Thyroid gland (tissue), 4 donors: Measurements from ENCODE around the gene NT5DC1.

Experiments used
- POLR2A ChIP-seq, 2 donors: fragments of 450-650 bp; IDR thresholded peaks; one replicate each; pipeline ENCODE4 v1.6.1; 2017; ENCODE audit warnings: antibody characterized with exemption in 2 of 2, mild to moderate bottlenecking in 2 of 2, moderate library complexity in 1 of 2
- TF ChIP-seq, protein P1 (sequence below), 6 experiments: fragments of 200-600 bp in 3 of 6; fragments of 450-650 bp in 3 of 6; sonication (generic) in 3 of 6; IDR thresholded peaks; one replicate each; pipeline ENCODE4 v1.5.1; 2016 to 2019; ENCODE audit warnings: antibody characterized with exemption in 6 of 6, mild to moderate bottlenecking in 2 of 6, inconsistent platforms in 1 of 6, moderate library complexity in 1 of 6

DNA sequence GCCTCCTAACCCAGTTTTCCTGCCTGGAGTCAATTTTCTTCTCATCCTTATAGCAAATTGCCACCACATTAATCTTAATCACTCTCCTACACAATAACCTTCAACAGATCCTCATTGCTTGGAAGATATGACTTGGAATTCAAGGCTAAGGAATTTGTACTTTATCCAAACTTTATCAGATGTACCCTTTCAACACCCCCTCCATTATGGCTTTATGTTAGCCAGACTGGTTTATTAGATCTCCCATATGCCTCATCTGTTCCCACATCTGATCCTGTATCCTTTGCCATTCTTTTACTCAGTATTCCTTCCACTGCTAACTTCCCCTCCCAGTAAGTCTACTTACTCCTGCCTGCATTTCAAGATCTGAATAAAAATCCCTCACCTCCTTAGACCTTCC is 36.0 kb upstream of the NT5DC1 start:
- TF ChIP-seq, protein P1, sequence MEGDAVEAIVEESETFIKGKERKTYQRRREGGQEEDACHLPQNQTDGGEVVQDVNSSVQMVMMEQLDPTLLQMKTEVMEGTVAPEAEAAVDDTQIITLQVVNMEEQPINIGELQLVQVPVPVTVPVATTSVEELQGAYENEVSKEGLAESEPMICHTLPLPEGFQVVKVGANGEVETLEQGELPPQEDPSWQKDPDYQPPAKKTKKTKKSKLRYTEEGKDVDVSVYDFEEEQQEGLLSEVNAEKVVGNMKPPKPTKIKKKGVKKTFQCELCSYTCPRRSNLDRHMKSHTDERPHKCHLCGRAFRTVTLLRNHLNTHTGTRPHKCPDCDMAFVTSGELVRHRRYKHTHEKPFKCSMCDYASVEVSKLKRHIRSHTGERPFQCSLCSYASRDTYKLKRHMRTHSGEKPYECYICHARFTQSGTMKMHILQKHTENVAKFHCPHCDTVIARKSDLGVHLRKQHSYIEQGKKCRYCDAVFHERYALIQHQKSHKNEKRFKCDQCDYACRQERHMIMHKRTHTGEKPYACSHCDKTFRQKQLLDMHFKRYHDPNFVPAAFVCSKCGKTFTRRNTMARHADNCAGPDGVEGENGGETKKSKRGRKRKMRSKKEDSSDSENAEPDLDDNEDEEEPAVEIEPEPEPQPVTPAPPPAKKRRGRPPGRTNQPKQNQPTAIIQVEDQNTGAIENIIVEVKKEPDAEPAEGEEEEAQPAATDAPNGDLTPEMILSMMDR (IDR thresholded peaks at IDR 0.05) = no peak
- TF ChIP-seq POLR2A (IDR thresholded peaks at IDR 0.05) = no peak
